ENCODE measurements around the gene CFL1.
"Not testable (repeated sequence)": the region's sequence is repeated elsewhere in the genome, so short reads cannot be mapped to it uniquely, and the experiment has no call there.

CFL1 gene

DNA sequence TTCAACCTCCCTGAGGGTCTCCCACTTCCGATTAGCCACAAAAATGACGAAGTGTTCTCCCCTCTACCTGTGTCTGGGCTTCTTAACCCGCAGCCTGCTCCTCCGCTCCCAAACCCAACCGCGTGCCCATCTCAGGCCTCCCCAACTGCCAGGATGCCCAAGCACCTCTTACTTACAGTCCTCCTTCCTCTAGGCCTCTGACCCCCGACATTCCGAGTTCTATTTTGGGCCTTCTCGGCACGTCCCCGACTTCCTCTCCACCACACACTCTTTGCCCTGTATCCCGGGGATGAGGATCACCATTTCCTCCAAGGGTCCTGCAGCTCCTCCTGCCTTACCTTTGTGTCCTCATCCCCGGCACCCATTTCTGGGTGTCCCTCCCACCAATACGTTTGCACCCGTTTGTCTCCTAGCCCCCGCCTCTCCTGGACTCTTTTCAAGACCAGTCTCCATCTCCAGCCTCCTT lies 1.9 kb upstream of the CFL1 start:
- DNase-seq (ENCODE audit: low read depth in 4 of 4, low spot score in 1 of 4), result peak in 1 of 4 experiments; percentile 21

DNA sequence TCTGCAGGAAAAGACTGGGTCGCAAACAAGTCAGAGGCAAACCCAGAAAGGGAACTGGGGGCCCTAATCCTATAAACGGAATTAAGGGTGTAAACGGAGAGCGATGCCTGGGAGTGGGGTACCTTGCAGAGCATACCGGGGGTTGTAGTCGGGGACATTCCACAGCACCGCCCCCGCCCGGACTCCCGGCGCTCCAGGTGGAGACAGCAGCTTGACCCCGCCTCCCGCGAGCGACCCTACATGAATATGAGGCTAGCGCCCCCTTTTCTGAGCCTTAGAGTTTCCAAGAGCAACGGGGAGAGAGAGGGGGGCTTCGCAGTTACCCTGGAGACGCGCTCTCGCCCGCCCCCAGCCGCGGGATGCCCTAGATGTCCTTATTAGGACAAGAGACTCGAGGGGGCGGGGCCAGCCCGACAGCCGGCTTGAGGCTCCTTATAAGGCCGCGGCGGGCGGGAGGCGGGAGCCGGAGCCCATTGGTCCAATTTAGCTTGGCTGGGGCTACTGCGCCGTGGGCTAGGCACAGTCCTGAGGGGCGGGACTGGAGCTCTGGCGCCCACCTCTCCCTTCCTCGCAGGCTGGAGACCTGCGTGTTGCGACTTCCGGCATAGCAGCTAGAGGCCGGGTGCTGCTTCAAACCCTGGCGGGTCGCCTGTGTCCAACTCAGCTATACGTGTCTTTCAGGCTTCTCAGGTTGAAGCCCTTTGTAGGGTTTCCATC lies 1.3 kb upstream of the CFL1 start:
- DNase-seq (ENCODE audit: low read depth in 4 of 4, low spot score in 1 of 4), result peak; percentile 91 to 100 (median 94)

DNA sequence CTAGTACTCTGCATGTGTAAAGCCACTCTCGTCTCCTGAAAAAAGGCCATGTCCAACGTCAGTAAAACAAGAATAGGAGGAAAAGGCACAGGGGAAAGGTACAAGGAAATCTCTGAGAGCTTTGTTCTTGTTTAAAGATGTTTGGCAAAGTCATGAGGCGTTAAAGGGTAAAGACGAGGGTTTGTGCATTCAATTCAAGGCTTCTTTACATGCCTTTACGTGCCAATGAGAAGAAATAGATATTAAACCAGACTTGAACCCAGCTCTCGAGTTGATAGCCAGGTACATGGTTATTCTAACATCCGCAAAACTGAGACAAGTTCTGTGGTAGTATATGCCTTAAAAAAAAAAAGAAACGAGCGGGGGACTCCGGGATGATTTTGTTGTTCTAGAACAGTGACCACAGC lies 704 bp upstream of the CFL1 start:
- DNase-seq (ENCODE audit: low read depth in 4 of 4, low spot score in 1 of 4), result no peak

DNA sequence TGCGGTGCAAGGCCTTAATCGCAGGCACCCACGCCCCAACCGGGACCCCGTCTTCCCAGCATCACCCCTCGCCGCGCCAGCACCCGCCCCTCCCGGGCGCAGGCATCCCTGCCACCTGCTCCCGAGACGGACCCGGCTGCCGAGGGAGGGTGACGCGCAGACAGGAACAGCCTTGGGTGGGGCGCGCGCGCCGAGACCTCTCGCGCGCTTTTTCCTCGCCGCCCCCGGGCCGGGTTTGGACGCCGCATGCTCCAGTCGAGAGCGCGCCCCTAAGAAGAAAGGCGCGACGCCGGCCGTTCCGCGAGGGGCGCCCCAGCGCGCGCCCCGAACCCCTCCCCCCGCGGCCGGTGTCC lies 504 bp downstream of the CFL1 start:
- peak in 1 of 4 experiments; percentile 45 for DNase-seq (ENCODE audit: low read depth in 4 of 4, low spot score in 1 of 4)

DNA sequence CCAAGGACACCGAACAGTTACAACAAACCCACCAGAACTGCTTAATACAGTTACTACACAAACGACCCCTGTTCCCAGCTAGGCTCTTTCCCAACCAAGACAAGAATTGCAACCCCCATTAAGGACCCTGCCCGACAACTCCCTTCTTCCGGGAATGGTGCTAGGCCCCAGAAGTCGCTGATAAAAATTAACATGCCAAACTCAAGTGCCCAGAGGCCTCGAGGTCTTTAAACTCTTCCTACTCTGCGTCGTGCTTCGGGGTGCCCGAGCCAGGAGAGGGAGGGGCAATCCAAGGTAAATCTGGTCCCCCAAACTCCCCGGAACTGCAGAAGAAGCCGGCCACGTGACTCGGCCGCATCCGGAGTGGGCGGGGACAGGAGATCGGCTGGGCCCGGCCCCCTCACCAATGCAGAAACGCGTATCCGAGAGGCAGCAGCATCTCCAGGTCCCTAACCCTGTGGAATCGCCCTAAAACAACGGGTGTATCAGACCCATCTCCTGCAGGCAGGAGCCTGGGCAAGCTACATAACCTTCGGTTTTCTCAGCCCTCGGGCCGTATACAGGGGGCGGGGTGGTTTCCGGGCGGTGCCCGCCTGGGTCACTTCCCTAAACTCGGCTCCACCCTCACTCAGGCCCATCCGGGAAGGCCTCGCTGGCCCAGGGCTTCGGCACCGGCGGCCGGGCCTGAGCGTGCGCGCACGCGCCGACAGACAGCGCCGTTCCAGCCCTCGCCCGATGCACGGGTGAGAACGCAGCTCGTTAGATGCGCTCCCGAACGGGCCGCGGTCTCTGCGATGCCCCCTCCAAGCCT lies 1.1 kb downstream of the CFL1 start:
- DNase-seq (ENCODE audit: low read depth in 4 of 4, low spot score in 1 of 4), result peak; percentile 57 to 82 (median 67)

DNA sequence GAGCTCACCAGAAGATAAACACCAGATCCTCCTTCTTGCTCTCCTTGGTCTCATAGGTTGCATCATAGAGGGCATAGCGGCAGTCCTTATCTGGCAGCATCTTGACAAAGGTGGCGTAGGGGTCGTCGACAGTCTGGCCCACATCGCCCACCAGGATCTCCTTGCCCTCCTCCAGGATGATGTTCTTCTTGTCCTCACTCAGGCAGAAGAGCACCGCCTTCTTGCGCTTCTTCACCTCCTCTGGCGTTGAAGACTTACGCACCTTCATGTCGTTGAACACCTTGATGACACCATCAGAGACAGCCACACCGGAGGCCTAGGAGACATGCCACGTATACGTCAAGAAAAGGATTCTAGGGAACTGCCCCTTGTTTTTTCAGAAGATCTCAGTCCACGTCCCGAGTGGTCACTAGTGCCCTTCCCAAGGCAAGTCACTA lies 2.0 kb downstream of the CFL1 start:
- no peak for DNase-seq (ENCODE audit: low read depth in 4 of 4, low spot score in 1 of 4)

DNA sequence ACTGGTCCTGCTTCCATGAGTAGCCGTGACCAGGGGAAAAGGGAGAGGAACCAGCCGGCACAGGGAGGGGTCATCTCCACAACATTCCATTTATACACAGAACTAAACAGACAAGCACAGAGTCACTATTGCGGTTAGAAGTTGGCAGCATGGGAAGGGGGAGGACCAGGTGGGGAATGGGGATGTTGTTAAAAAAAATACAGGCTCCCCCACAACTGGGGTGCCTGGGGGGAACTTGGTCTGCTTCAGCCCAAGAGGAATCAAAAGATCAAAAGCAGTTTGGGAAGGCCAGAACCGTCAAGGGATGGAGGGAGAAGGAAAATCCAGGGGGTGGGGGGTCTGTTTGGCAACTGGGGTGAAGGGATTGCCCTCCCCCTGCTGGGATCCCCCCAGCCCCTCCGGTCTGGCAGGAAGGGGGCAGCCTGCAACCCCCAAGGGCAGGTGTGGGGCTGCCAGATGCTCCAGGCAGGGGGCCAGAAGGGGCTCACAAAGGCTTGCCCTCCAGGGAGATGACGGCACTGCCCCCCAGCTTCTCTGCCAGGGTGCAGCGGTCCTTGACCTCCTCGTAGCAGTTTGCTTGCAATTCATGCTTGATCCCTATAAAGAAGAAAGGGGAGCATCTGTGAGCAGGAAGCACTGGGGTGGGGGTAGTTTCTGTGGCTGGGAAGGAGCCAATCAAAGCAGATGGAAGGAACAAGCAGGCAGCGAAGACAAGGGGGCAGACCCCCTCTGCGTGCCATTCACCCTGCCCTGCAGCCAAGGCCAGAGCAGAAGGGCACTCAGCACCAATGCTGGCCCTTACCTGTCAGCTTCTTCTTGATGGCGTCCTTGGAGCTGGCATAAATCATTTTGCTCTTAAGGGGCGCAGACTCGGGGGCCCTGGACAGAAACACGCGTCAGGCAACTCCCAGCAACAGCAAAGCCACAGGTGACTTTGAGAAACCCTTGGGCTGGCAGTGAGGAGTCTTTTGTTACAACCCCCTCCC lies 2.8 kb downstream of the CFL1 start:
- DNase-seq (ENCODE audit: low read depth in 4 of 4, low spot score in 1 of 4), result no peak

DNA sequence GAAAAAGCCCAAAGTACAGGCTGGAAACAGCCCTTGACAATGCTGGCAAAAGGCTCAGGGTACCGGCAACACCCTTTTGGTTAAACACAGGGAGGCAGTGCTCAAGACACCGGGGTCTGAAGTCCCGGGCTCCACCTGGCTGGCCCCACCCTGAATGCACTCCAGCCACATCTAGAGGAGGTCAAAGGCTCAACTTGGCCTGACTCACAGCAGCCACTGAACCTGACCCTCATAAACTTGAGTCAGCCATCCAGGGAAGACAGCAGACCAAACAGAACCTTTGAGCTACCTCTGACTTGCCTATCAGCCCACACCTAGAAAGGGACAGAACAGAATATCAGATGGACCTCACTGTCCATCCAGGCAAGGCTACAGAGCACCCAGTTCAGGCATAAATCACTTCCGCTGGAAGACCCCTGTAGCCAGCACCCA lies 3.8 kb downstream of the CFL1 start:
- no peak for DNase-seq (ENCODE audit: low read depth in 4 of 4, low spot score in 1 of 4)

DNA sequence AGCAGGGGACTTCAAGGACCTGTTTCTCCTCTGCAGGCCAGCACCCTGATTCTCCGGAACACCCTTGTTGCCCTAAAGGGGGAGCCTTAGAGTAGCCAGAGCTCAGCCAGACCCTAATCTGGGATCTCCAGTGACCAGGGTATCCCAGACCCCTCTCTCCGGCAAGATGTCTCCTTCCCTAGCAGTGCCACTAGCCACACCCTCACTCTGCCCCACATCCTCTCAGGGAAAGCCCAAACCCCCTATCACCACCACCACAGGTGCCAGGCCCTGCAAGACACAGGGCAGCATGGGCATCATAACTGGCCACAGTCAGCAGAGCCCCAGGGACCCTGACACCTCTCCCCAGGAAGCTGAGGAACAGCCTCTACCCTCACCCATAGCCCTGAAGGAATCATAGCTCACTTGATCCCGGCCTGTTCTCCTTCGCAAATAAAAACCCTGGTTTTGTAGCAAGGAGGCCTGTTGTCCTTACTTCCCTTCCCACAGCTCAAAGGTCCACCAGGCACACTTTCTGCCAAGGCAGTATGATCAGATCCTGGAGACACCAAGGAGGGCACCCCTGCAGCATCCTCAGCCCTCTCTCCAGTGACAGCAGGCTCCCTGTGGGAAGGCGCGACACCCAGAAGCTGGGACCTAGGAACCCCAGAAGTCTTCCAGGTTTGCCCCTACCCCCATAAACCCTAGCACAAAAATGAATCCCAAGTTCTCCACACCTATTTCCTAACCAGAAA lies 4.6 kb downstream of the CFL1 start:
- no peak for DNase-seq (ENCODE audit: low read depth in 4 of 4, low spot score in 1 of 4)

DNA sequence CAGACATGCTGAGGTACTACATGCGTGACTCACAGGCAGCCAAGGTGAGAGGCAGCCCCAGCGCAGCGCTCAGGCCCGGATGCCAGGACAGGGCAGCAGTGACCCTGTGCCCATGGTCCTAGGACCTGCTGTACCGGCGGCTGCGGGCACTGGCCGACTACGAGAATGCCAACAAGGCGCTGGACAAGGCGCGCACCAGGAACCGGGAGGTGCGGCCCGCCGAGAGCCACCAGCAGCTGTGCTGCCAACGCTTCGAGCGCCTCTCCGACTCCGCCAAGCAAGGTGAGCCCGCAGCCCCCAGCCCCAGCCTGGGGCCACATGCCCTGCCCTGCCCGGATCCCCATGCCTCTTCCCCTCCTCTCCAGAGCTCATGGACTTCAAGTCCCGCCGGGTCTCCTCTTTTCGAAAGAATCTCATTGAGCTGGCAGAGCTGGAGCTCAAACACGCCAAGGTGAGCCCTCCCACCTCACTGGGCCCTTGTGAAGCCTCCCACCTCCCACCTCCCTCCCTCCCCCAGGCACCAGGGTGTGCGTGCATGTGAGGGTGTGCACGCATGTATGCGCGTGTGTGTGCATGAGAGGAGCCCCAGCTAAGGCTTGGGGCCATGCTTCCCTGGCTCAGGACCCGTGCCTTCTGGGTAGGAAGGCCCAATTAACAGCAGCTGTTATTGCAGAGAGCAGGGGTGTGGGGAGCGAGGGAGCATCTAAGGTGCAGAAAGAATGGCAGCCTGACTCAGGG lies 5.3 kb downstream of the CFL1 start:
- no peak for DNase-seq (ENCODE audit: low read depth in 4 of 4, low spot score in 1 of 4)

DNA sequence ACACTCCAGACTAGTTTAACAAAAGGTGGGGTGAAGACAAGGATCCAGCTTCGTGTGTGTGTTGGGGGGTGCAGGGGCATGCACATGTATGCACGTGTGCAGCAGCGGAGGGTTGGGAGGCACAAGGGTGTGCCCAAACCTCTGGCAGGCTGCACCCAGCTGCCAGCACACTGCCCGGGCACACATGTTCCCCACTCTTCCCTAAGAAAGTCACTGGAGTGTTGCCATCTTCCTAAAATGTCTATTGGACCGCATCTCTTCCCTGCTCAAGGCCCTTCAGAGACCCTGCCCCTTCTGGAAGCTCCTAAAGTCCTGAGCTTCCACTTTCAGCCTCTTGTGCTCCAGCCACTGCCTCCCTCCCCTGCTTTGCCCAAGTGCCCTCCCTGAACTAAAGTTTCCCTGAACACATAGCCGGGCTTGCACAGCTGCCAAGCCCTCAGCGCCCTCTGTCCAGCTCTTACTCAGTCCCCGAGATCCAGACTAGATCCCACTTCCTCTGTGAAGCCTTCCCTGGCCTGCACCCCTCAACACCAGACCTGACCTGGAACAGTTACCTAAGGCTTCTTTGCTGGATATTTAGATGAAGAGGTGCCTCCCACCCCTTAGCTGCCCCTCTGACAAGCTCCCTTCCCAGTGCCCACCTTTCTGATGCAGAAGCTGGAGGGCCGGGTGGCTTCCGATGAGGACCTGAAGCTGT lies 6.0 kb downstream of the CFL1 start:
- no peak for DNase-seq (ENCODE audit: low read depth in 4 of 4, low spot score in 1 of 4)

DNA sequence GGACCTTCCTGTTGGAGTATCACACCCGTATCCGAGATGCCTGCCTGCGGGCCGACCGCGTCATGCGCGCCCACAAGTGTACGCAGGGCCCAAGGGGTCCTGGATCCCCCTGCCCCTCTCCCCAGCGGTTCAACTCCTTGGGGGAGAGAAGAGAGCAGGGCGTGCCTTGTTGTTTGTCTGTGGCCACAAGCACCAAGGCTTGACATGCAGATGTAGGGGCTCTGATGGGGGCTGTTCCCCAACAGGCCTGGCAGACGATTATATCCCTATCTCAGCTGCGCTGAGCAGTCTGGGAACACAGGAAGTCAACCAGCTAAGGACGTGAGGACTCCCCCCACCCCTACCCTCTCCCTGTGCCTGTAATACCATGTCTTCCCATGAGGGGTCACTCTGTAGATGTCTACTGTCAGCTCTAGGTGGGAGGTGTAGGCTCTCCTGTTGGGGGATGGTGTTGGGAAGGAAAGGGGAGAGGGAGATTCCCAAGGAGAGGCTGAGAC lies 6.8 kb downstream of the CFL1 start:
- no peak for DNase-seq (ENCODE audit: low read depth in 4 of 4, low spot score in 1 of 4)

DNA sequence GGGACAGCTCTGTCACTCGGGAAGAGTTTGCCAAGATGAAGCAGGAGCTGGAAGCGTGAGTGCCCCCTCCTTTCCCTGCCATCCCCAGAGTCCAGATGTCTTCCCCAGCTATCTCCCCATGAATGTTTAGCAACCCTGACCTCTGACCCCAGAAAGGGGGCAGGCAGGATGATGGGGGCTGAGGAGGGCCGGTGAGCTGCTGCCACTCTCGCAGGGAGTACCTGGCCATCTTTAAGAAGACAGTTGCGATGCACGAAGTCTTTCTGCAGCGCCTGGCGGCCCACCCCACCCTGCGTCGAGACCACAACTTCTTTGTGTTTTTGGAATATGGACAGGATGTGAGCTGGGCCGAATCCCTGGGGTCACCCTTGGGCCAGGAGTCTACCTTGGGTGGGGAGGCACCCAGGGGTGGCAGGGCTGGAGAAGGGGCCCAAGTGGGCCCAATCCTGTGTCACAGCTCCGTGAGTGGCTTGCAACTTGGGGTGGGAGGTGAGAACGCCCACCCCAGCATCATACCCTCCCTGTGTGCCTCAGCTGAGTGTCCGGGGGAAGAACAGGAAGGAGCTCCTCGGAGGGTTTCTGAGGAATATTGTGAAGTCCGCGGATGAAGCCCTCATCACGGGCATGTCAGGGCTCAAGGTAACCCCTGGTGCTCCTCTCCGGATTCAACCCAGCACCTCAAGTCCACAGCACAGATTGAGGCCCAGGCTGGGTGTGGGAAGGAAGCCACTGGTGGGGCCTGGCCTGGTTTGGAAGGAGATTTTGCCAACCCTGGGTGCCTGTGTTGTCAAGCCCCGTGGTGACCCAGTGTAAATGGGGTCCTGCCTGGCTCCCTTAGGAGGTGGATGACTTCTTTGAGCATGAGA lies 7.5 kb downstream of the CFL1 start:
- no peak for DNase-seq (ENCODE audit: low read depth in 4 of 4, low spot score in 1 of 4)

DNA sequence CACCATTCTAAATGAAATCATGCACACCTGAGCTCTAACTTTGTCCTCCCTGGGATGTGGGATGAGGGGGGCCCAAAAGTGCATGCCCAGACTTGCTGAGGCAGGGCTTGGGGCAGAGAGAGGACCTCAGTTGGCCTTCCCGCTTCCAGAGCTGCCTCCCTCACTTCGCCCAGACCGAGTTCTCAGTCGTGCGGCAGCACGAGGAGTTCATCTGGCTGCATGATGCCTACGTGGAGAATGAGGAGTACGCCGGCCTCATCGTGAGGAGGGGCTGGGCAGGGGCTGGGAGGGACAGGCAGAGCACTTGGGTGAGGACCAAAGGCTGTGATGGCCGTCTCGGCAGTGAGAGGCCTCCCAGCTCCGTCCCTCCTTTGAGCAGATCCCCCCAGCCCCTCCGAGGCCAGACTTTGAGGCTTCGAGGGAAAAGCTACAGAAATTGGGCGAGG lies 8.2 kb downstream of the CFL1 start:
- no peak for DNase-seq (ENCODE audit: low read depth in 4 of 4, low spot score in 1 of 4)

DNA sequence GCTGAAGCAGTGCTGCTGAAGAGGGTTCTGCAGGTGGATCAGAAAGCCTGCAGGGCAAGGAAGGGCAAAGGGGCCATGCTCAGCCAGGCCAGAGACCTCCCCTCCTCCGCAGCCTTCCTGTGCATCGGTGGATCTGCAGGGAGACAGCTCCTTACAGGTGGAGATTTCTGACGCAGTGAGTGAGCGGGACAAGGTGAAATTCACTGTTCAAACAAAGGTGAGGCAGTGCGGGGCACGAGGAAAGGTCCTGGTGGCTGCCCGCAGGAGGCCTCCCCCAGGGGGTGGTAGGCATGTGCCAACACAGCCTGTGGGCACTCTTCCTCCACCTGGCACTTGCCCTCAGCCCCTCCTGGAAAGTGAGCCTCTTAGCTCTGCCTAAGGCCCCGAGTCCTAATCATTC lies 8.6 kb downstream of the CFL1 start:
- DNase-seq (ENCODE audit: low read depth in 4 of 4, low spot score in 1 of 4), result no peak

DNA sequence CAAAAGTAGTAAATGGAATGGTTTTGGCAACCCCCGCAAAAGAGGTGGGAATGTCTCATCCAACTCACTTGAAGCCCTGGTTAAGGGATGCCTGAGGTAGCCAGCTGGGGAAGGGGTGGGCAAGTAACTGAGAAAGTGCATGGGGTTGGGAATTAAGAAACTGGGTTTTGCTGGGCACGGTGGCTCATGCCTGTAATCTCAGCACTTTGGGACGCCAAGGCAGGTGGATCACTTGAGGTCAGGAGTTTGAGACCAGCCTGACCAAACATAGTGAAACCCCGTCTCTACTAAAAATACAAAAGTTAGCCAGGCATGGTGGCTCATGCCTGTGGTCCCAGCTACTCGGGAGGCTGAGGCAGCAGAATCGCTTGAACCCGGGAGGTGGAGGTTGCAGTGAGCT lies 9.3 kb downstream of the CFL1 start:
- not testable (repeated sequence) for DNase-seq (ENCODE audit: low read depth in 4 of 4, low spot score in 1 of 4)

DNA sequence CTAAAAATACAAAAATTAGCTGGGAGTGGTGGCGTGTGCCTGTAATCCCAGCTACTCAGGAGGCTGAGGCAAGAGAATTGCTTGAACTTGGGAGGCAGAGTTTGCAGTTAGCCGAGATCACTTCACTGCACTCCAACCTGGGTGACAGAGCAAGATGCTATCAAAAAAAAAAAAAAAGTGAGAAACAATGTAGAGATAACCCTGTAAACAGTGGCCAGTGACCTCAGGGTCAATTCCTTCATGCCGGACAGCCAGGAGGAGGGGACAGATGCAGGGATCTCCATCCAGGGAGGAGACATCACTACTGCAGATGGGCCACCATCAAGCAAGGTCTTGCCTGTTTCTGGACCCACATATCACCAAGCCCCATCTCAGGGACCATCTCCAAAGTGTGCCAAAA lies 10.2 kb downstream of the CFL1 start:
- DNase-seq (ENCODE audit: low read depth in 4 of 4, low spot score in 1 of 4), result no peak

DNA sequence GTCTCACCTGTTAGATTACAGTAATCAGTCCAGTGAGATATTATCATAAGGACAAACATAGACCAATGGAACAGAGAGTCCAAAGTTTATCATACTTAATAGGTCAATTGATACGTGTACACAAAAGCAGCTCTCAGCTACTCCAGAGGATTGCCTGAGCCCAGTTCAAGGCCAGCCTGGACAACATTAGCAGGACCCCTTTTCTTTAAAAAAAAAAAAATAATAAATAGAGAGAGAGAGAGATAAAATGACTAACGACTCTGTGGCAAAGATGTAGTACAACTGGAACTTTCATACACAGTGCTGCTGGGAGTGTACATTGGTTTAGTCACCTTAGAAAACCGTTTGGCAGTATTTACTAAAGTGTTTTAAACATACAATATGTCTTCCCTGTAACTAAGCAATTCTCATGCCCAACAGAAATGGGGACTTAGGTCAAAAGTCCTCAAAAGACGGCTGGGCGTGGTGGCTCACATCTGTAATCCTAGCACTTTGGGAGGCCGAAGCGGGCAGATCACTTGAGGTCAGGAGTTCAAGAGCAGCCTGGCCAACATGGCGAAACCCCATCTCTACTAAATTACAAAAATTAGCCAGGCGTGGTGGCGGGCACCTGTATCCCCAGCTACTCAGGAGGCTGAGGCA lies 13.6 kb downstream of the CFL1 start:
- no peak for DNase-seq (ENCODE audit: low read depth in 4 of 4, low spot score in 1 of 4)
